GM18519 (cell line): ENCODE data around the gene ETS2.
"Not testable (repeated sequence)": the region's sequence is repeated elsewhere in the genome, so short reads cannot be mapped to it uniquely, and the experiment has no call there.

Experiments
- ATAC-seq: cut with Tn5 transposase; IDR thresholded peaks from one replicate; pipeline ENCODE4 v1.9.1; 2021; ENCODE audit warnings: mild to moderate bottlenecking, moderate library complexity; ENCODE audit not compliant: unreplicated experiment, low FRiP score

The ETS2 gene

DNA sequence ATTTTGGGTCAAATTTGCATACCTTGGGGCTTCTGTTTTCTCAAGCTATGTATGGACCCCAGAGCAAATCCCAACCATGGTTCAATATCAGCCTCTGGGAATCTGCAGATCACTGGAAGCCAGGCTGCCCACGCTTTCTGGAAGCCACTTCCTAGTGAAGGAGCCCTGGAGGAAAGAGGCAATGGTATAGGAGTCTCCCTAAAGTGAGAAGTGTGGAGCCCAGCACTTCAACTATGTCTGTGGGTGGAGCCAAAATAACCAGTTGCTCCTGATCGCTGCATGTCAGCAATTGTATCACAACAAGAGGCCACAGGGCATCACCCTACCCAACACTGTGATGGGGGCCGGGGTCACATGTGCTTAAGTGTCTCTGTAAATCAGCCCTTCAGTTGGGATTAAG lies 26.9 kb downstream of the ETS2 start:
- no peak for ATAC-seq

DNA sequence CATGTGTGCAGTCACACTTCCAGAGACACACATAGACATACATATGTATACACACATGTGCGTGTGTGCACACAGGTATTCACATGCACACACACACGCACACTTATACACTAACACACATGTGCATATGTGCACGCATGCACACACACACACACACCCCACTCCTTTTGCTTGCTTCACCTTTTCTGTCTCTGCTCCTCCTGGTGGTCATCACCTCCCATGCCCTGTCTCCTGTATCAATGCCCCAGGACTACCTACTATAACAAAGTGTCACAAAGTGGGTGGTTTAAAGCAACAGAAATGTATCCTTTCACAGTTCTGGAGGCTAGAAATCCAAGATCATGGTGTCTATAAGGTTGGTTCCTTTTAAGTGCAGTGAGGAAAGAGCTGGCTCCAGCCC lies 27.4 kb downstream of the ETS2 start:
- ATAC-seq = no peak

- ATAC-seq = no peak
Measured at GRCh38 chr21:38834725-38835124, 29.0 kb downstream of the ETS2 start.

- ATAC-seq = no peak
Measured at GRCh38 chr21:38837806-38838461, 32.2 kb downstream of the ETS2 start.

DNA sequence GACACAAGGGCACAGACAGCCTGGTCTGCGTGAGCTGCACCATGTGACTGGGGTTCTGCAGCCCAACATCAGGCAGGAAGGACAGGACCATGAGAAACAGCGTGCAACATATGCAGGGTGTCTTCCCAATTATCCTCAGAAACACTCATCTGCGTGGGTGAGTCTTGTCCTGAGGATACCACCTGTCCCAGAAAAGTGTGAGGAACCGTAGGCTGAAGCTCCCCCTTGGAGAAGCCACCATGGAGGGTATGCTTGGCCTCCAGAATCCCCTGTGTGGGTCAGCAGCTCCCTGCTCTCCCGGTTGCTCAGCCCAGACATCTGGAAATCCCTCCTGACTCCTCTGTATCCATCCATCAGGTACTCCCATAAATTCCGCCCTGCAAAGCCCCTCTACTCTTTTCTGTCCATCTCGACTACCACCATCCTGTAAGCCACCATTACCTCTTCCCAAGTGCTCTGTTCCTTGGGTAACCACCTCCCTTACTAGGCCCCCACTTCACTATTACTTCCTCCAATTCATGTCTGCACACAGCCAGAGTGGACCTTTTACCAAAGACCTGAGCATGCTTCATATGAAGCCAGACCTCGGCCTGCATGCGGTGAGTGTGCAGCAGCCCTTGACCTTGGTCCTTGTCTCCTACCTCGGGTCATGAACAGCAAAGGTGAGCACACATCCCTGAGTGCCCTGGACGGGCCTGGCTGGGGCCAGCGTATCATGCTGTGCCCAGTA lies 33.0 kb downstream of the ETS2 start:
- no peak for ATAC-seq

DNA sequence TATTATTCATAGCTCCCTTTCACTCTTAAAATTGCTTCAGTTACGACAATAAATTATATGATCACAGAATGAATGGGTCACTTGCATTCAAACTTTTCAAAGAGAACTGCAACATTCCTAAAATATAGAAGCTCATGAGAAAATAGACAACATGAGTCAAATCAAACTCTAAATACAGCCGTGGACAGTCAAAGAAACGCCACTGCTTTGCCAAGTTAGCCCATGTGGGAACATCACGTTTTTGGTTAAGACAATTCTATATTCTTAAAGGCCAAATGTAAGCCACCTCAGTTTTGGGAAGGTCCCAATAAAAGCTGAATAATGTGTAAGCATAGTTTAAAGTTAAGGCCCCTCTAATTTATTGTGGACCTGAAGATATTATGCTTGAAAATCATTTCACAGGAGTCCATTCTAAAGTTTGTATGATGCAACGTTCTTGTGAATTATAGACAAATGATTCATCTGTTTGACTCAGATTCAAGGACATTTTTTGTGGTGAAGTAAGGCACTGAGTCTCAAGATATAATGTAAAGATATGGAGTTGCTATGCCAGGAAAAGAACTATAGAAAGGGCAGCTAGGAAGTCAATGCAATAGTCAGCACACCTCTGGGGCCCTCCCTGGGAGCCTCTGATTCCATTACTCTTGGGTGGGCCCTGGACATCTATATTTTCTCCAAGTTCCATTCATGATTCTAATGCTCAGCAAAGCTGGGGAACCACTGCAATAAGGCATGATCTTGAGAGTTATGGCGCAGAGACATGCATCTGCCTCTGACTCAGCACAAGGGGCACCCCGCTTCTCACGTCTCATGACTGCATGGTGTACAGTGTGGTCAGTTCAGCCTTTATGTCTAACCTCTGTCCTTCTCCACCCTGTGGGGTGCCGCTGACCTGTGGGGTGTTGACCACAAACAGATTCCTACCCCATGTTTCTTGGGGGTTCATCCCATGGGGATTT lies 33.9 kb downstream of the ETS2 start:
- ATAC-seq = no peak

DNA sequence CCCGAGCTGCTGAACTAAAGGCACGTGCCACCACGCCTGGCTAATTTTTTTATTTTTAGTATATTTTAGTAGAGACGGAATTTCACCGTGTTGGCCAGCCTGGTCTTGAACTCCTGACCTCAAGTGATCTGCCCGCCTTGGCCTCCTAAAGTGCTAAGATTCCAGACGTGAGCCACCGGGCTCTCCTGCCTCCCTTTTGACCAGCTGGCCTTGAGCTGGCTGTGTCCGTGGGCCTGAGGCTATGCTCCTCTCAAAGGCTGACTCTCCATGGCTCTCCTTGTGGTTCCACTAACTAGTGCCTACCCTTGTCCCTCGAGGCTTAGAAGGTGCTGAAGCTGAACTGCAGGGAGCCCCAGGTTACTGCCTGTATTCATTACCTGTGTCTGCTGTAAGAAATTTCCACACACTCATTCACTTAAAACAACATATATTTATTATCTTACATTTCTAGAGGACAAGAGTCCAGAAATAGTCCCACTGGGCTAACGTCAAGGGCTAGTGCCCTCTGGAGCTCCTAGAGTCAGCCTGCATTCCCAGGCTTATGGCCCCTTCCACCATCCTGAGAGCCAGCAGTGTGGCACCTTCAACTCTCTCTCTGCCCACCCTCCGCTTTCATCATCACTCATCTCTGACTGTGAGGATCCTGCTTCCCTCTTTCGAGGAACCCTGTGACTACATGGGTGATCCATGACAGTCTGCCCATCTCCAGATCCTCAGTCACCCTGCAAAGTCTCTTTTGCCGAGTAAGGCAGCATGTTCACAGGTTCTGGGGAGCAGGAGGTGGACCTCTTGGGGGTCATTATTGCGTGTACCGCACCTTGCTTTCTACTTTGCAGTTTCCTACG lies 34.9 kb downstream of the ETS2 start:
- no peak for ATAC-seq

GRCh38 chr21:38841472-38841871 lies 35.7 kb downstream of the ETS2 start:
- no peak for ATAC-seq

DNA sequence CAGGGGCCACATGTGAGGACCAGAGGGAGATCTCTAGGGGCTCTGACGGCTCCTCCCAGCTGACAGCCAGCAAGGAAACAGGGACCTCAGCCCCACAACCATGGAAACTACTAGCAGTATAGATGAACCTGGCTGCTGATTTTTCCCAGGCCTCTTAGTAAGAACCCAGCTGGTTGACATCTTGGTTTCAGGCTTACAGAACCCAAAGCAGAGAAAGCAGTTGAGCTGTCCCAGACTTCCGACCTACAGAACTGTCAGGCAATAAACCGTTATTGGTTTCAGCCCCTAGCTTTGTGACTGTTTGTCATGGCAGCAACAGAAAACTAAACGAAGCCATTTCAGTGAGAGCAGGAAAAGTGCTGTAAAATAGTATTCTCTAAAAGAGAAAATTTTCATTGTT lies 36.4 kb downstream of the ETS2 start:
- ATAC-seq = no peak

- ATAC-seq = no peak
Measured at GRCh38 chr21:38843379-38843778, 37.6 kb downstream of the ETS2 start.

GRCh38 chr21:38843806-38844503 lies 38.2 kb downstream of the ETS2 start:
- ATAC-seq = no peak

DNA sequence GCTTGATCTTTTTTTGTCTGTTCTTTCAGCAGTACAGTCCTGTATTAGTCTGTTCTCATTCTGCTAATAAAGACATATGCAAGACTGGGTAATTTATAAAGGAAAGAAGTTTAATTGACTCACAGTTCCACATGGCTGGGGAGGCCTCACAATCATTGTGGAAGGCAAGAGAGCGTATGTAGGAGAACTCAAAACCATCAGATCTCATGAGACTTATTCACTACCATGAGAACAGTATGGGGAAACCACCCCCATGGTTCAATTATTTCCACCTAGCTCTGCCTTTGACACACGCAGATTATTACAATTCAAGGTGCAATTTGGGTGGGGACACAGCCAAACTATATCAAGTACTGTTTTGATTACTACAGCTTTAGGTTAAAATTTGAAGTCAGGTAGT lies 39.6 kb downstream of the ETS2 start:
- not testable (repeated sequence) for ATAC-seq

- no peak for ATAC-seq
Measured at GRCh38 chr21:38847556-38847955, 41.8 kb downstream of the ETS2 start.

DNA sequence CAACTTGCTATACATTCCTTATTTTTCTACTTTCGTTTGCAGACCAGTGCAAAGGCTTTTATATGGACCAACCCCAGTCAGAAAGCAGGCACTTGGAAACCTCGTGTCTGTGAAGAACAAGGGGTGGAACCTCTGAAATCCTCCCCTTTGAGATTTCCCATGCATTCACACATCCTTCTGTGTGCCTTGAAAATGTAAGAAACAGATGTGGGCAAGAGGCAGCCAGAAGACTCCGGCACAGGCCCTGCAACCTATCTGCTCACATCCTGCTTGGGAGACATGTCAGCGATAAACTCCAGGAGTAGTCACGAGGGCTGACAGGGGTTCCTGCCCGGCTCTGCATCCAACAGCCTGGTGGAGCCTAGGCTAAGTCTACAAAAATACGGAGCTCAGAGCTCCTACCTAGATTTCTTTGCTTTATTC lies 42.5 kb downstream of the ETS2 start:
- no peak for ATAC-seq

- ATAC-seq = no peak
Measured at GRCh38 chr21:38849776-38850175, 44.0 kb downstream of the ETS2 start.

DNA sequence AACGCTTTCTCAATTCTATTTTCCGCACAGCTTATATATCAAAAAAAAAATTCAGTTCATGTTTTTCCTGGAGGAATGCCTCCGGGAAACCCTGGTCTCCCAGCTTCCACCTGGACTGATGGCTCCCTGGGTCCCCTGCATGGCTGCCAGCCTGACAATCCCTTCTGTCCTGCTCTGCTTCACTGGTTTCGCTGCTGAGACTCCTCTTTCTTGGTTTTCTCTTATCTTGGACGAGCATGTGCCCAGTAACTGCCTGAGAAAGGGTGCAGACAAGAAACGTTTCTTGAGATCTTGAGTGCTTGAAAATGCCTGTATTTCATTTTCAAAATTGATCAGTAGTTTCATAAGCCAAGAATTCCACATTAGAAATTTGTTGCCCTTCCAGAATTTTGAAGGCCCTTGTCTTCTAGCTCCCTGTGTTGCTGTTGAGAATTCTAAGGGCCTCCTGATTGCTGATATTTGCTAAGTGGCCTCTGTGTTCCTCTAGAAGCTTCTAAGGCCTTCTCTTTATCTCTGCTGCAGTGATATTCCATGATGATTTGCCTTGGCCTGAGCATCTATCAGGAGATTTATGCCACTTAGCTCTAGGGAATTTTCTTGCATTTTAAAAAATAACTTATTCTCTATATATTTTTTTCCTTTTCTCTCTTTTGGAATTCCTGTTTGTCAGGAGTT lies 44.7 kb downstream of the ETS2 start:
- no peak for ATAC-seq

DNA sequence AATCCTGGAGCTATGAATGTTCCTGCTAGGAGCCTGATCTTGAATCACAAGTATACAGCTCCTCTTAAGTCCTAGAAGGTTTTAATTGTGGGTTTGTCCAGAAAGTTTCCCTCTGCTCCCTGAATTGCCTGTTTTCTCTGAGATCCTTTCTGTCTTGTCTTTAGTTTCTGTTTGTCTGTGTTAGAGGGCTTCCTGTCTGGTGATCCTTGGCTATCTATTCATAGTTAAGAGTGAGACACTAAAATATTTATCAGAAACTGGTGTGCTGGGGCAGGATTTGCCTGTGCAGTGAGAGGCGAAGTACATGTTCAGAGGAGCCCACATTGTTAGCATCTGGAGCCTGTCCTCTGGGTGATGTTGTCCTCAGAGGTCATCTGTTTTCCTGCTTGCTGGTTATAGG lies 45.4 kb downstream of the ETS2 start:
- ATAC-seq = no peak

GRCh38 chr21:38852278-38852677 lies 46.5 kb downstream of the ETS2 start:
- ATAC-seq = no peak

GRCh38 chr21:38852708-38853107 lies 47.0 kb downstream of the ETS2 start:
- ATAC-seq = no peak
